GM21360 (cell line): ENCODE measurements around the gene ABCA2.

ENCODE experiments used
- ATAC-seq: cut with Tn5 transposase; IDR thresholded peaks from one replicate; pipeline ENCODE4 v1.9.1; 2021; ENCODE audit warnings: mild to moderate bottlenecking, moderate library complexity; ENCODE audit not compliant: unreplicated experiment

The ABCA2 gene

DNA sequence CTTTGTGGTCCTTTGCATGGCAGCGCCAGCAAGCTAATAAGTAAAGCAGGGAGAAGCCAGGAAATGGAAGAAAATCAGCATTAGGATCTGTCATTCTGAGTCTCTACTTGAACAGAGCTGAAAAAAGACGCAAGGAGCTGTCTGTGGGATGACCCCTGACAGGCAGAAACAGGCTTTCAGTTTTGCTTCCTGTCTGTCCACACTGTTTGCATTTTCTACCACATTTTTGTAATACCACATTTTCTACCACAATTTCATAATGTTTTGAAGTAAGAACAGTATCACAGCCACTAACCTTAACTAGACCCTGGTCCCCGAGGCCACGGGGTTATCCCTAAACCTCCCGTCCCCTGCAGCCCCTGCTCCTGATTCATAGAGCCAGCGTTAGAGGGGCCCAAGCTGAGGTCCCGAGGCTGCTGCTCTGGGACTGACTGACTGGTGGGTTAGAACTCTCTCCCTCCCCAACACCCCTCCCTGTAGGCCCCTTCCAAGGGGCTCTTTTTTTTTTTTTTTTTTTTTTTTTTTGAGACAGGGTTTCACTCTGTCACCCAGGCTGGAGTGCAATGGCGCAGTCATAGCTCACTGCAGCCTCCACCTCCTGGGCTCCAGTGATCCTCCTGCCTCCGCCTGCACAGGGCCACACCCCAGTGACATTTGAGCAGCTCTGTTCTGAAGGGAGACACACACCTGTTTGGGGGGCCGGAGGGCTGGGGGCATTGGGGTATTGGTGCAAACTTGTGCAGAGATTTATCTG, 27.7 kb downstream of the ABCA2 start:
- ATAC-seq: no peak

DNA sequence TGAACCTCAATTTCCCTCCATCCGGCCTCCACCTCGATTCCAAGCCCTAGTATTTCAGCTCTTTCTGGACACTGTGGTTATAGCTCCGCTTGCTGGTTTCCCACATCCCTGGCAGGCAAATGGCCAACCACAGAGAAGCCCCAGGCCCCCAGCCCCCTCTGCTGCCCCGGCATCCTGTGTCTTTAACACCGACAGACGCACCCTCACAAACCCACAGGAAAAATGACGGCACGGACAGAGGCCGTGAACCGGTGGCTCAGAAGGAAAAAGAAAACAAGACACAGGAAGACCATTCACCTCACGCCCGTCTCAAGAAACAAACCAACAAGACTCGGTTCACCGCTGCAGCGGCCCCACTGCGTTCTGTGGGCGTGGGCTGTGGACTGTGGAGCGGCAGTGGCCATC, 30.2 kb downstream of the ABCA2 start:
- no peak for ATAC-seq

DNA sequence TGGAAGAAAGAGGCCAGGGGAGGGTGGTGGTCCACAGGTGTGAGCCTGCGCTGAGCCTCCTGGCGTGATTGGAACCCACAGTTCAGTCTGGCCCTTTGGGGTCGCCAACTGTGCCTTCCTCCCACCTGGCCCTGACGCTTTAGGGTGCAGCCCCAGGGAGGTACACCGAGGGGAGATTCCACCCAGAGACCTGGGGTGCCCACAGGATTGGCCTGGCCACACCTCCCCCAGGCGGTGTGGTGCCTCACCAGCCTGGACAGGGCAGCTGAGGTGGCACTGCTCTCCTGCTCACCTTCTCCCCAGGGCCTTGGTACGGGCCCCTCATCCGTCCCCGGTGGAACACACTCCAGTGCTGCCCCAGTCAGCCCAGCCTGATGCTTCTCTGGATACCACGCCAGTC, 30.7 kb downstream of the ABCA2 start:
- ATAC-seq: no peak

DNA sequence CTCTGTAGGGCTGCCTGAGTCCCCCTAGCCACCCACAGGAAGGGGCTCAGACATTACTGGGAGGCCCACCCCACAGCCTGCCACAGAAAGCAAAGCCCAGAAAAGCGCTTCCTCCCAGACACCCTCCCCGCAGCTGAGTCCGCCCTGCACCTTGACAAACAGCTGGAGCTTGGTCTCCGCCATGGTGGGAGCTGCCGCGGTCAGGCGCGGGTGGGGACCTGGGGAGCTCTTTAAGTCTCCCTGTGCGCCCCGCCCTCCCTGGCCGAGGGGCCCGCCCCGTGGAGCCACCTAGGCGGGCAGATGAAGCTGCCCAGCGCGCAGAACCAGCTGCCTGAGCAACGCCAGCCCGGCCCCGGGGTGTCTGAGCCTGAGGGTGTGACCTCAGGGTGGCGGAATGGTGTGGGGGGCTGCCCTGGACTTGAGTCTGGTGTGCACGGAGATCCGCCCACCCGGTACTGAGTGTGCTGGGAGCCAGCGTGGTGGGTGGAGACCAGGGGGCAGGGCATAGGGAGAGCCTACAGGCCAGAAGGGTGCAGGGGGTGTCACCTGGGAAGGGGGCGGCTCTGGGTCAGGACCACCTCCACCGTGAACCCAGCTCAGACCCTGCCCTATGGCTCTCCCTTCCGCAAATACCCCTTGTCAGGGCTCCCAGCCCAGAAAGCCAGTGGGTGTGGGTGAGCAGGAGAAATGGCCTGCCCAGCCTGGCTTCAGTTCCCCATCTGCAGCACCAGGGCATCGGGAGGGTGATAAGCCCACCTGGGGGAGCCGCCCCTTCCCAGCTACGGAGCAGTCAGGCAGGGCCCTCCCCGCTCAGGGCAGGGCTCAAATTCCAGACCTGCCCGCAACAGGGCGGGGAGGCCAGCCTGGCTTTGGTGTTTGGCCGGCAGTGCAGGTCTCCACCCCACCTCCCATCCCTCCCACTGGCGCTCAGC, 31.4 kb downstream of the ABCA2 start, which contains the start of gene CLIC3:
TSS of gene CLIC3 (minus strand) at position 208 of the 932 bp plus-strand sequence. CDS start at position 183, 25 bp downstream.
- ATAC-seq: no peak

DNA sequence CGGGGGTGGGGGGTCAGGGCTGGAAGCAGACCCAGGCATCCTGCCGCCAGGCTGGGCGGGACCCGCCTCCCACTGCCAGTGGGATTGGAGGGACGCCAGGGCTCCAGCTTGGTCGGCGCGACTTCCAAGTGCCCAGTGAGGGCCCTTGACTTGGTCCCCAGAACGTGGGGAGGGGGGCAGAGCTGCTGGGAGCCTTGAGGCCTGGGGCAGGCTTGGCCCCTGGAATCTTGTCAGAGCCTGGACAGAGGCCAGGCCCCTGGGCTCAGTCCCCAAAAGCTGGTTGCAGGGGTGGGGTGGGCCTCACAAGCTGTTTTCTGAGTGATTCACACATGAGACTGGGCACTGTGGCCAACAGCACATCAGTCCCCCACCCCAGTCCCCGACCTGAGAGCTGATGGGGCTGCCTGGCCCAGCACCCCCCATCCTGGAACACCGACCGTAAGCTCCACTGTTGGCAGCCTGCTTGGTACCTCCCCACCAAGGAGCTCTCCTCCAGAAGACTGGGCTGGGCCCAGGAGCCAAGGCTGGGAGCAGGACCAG, 32.2 kb downstream of the ABCA2 start:
- ATAC-seq: no peak

DNA sequence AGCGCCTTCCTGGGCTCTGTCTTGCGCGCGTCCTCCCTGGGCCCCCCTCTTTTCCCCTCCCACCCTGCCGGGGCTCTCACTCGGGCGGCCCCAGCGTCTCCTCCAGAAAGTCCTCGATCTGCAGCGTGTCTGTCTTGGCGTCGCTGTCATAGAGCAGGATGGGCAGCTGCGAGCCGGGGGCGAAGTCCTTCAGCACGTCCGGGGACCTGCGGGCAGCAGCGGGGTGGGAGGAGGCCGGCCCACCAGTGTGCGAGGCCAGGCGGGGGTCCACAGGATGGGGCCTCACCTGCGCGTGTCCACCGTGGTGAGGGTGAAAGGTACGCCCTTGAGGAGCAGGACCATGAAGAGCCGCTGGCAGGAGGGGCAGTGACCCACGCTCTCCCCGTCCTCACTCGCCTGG, 32.7 kb downstream of the ABCA2 start:
- ATAC-seq: no peak

DNA sequence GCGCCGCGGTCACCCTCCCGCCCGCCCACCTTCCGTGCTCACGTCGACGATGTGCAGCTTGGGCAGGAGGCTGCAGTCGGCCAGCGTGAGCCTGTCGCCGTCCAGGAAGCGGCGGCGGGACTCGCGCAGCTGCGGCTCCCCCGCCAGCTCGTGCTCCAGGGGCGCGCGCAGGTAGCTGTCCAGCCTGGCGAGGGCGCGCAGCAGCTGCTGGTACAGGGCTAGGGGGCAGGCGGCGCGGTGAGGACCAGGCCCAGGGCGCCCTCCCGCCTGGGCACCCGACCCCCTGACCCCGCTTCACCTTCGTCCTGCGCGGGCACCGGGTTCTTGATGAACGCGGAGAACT, 33.2 kb downstream of the ABCA2 start:
- no peak for ATAC-seq

DNA sequence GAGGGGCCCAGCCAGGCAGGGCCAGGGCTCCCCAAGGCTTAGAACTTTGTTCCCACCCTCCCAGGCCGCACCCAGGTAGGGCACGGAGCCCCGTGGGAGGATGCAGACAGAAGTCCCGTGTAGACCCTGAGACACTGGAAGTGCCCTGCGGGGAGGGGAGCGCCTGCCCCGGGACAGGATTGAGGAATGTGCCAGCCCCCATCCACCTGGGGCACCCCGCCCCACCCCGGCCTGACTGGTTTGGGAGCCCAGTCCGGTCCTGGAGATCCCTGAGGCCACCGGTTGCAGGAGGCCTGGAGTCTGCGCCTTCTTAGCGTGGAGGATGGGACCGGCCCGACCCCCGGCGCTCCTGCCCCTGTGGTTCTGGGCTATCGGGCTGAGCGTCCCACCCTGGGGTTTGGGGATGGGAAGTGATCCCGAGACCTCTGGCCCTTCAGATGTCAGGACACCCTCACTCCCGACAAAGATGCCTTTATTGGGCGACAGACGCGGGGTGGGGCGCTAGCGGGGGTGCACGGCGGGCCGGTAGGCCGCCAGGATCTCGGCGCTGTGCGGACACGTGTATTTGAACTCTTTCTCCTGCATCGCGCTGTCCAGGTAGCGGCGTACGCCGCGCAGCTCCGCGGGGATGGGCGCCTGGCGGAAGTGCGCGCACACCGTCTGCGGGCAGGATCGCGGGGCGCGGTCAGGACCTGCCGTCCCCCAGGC, 33.7 kb downstream of the ABCA2 start:
- ATAC-seq: no peak

DNA sequence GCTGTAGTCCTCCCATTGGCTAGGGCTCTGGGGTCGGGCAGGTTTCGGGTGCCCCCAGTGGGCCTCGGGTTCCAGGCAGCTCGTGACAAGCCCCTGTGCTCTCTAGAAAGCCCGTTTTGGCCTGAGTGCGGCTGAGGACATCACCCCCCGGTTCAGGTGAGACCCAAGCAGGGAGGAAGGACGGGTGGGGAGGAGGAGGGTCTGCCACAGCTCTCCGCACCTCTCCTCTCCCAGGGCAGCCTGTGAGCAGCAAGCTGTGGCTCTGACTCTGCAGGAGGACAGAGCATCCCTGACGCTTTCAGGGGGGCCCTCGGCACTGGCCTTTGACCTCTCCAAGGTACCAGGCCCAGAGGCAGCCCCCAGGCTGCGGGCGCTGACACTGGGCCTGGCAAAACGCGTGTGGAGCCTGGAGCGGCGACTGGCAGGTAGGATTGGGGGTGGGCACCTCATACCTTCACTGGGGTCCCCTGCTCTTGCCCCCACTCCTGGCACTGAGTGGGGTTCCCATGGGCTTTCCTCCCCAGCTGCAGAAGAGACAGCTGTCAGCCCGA, 35.1 kb downstream of the ABCA2 start:
- no peak for ATAC-seq

DNA sequence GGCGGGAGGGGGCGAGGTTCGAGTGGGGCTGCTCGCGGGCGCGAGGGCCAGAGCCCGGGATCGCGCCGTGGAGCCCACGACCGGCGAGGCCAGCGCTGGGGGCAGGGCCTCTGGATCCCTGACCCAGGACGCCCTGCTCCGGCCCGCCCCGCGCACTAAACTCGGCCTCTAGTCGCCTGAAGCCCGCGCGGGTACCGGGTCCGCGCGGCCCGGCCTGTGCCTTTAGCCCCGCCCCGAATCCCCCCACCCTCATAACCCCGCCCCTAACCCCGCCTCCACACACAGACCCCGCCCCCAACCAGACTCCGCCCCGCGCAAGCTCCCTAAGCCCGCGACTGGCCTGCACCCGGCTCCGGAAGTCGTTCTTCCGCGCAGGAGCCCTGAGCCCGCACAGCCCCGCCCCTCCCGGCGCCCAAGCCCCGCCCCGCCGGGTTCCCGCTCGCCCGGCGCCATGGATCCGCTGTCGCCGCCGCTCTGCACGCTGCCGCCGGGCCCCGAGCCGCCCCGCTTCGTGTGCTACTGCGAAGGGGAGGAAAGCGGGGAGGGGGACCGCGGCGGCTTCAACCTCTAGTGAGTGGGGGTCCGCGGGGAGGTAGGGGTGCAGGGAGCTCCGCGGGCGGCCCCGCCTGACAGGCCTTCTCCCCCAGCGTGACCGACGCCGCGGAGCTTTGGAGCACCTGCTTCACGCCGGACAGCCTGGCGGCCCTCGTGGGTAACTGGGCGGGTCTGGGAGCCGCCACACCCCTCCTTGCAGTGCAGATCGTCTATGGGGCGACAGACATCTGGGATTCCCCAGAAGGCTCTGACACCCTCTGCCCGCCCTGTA, 35.8 kb downstream of the ABCA2 start, which contains the start of gene PAXX:
TSS of gene PAXX (plus strand) at position 430 of the 826 bp plus-strand sequence. CDS start at position 452, 22 bp downstream.
- peak; percentile 81 for ATAC-seq

DNA sequence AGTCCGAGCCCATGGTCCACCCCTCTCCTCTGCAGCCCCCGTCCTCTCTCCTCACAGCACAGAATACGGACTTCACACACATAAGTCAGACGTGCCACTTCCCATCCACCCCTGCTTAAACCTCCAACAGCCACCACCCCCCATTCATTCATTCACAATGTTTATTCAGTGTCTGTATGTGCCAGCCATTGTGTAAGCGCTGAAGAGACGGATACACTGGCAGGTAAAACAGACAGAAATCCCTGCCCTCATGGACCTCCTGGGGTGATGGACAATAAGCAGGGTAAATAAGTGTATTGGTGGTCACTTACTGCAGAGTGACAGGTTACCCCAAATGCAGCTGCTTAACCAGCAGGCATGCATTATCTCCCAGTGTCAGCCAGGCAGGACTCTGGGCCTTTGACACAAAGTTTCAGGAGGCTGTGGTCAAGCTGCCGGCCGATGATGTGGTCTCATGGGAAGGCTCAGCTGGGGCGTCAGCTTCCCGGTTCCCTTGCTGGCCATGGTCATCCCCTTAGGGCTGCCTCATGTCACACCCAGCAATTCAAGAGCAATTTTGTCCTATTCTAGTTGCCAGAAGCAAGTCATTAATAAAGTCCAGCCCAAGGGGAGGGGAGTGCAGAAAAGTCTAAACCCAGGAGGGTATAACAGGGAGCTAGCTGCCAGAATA, 37.7 kb downstream of the ABCA2 start:
- no peak for ATAC-seq

DNA sequence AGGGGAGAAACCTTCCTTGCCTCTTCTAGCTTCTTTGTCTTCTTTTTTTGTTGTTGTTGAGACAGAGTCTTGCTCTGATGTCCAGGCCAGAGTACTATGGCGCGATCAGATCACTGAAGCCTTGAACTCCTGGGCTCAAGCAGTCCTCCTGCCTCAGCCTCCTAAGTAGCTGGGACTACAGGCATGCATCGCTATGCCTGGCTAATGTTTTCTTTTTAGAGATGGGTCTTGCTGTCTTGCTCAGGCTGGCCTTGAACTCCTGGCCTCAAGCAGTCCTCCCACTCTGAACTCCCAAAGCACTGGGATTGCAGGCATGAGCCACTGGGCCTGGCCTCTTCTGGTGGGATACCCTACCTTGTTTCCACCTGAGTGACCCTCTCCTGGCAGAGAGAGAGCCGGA, 39.2 kb downstream of the ABCA2 start:
- ATAC-seq: no peak

DNA sequence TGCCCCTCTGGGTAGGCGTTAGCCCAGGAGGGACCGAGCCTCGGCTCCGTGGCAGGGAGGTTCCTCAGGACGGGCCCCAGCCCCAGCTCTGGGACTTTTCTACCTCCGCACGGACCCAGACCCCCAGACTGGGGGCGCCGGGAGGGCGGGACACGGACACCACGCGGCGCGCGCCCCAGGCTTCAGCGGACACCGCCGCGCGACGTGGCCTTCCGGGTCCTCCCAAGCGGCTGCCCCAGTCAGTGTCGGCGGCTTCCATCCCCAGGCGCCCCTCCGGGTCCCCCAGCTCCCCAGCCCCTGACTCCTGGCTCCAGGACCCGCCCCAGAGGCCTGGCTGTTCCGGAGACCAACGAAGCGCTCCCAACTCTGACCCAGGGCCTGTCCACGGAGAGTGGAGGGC, 42.2 kb downstream of the ABCA2 start:
- no peak for ATAC-seq

DNA sequence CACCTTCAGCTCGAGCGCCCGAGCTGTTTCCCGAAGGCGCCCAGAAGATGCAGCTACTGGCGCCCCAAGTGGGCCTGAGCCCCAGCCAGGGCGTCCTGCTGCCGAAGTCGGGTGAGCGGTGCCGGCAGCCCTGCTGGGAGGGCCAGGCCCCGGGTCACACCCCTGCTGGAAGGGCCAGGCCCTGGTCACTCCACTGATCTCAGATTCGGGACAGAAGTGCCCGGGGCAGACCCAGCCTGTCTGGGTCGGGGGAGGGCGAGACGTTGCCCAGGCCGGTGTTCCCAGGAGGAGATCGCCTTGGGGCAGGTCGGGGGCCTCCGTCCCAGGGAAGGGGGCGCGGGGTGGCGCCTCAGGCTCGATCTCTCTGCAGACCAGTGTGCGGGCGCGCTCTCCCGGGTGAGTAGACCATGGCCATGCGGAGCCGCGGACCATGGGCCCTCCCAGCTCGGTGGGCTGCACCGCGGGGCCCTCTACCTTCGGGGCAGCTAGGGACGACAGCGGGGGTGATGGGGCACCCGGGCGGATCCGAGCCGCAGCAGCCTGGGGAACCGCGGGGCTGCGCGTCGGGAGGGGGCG, 42.9 kb downstream of the ABCA2 start:
- no peak for ATAC-seq

DNA sequence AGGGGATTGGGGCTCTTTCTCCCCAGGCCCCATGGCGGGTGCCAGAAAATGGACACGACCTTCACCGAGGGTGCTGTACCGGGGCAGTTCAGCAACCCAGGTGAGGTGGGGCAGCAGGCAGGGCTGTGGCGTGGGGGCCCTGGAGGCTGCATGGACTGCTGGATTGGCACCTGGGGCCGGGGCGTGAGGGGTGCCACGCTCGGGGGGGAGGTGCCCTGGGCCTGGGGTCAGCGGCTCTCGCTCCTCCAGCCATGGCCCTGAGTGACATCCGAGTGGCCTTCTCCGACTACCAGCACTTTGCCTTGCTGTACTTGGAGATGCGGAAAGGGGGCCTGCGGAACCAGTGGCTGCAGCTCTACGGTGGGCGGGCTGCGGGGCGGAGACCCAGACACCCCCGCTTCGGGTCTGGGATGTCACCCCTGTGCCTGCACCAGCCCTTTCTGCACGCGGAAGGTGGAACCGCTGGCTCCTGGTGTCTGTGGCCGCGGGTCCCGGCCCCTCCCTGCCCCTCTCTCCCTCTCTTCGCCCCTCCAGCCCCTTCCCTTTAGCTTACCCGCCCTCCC, 43.5 kb downstream of the ABCA2 start:
- no peak for ATAC-seq

DNA sequence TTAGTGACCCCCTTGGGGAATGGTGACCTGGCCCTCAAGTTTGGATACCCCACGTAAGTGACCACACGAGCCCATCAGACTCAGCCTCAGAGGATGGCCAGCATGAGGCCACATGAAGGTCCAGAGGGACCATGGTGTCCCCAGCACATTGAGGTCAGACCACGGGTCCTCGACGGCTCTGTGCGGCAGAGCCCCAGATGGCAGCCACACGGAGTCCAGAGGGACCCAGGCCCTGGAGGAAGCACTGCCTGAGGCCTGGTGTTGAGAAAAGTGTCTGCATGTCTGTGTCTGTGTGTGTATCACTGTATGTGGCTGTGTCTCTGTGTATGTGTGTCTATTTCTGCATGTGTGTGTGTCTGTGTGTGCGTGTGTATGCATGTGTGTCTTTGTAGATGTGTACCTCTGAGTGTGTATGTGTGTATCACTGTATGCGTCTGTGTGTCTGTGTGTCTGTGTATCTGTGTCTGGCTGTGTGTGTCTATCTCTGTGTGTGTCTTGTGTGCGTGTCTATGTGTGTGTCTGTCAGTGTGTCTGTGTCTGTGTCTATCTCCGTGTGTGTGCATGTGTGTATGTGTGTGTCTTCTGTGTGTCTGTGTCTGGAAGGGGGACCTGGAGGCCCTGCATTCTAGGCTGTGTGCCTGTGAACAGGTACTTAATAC, 44.3 kb downstream of the ABCA2 start:
- no peak for ATAC-seq

DNA sequence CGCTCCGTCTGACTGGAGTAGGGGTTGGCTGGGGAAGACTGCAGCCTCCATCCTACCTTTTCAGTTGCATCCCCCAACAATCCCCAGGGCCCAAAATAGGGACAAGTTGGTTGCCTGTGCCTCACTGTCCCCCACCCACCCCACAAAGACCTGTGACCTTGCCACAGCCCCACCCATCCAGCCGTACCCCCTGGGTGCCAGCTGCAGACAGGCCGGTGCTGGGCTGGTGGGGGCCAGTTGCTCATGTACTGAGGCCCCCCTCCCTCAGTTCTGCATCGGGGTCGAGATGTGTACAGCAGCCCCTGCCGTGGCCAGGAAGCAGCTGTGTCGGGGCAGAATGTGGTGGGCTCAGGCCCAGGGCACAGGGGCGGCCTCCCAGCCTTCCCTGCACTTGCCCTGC, 44.9 kb downstream of the ABCA2 start:
- ATAC-seq: no peak
